ENCODE data around the gene MRPL47. TPM values are rescaled to one million over a fixed set of nuclear protein-coding genes. Genes with fewer than 3 reads are reported as not detected.
A peak's percentile ranks its signal among the peaks of the same experiment; 100 is the strongest.

Gene MRPL47
- total RNA-seq, 1 experiment from 2014 or later, result 146 TPM

DNA sequence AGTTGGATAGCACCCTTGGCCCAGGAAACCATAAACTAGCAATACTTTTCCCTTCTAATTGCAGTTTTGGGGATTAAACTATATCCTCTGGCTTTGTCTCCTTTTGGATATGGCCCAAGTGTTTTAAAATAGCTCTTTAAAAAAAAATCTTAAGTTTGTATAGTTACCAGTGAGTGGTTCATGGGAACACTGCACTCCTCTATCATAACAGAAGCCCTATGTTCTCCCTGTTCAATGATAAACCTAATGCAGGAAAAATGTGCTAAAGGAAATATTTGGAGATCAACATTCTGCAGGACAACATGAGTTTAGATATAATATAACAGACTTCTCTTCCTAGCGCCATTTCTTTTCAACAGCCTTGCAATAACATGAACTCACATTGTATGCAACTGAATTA, 13.1 kb downstream of the MRPL47 start:
- DNase-seq (ENCODE audit: low read depth), result no peak

DNA sequence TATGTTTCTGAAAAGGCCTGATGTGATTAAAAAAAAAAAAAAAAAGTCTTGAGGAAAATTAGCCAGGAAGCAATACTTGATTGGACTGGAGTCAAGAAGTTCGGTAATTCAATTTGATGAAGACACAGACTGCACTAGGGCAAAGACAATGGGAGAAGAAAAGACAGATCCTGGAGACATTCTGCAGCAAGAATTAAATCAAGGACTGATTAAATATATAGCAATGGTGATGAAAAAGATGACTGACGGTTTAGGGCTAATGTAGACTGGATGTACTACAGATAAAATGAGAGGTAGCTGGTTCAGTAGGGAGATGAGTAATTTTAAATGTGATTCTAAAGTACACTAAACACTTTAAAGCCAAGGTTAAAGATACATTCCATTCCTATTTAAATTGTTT, 13.8 kb downstream of the MRPL47 start:
- DNase-seq (ENCODE audit: low read depth), result no peak

GRCh38 chr3:179589143-179589542, 15.3 kb downstream of the MRPL47 start:
- DNase-seq (ENCODE audit: low read depth), result peak; percentile 13

DNA sequence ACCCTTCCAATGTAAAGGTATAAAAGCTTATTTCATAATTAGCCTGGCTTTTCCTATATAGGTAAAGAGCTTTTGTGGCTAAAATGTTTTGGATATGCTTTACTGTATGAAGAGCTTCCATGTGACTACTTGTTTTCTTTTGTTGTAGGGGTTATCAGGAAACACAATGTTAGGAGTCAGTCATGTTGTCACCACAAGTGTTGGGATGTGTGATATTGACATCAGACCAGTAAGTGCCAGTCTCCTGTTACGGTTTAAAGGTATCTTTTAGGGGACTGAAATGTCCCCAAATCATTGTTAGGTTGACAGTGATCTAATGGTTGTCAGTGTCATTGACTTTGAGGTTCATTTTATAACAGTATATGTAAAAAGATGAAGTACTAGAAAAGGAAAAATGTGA, 23.4 kb downstream of the MRPL47 start:
- DNase-seq (ENCODE audit: low read depth), result no peak

DNA sequence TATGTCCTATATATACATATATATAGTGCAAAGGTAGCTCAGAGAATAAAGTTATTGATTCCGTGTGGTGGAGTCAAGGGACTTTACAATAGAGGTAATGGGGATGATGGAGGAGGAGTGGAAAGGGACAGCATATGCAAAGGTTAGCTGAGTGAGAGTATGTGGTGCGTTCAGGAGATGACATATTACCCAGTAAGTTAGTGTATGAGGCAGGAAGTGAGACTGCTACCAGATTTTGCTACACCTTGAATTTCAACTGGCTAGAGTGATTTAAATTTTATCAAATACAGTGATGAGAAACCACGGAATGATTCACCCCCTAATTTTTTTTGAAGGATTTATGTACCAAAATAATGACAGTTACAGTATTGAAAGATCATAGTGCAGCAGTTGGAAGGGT, 38.9 kb downstream of the MRPL47 start:
- peak; percentile 55 for DNase-seq (ENCODE audit: low read depth)

GRCh38 chr3:179563271-179563783, 41.1 kb downstream of the MRPL47 start:
- DNase-seq (ENCODE audit: low read depth), result peak; percentile 81

DNA sequence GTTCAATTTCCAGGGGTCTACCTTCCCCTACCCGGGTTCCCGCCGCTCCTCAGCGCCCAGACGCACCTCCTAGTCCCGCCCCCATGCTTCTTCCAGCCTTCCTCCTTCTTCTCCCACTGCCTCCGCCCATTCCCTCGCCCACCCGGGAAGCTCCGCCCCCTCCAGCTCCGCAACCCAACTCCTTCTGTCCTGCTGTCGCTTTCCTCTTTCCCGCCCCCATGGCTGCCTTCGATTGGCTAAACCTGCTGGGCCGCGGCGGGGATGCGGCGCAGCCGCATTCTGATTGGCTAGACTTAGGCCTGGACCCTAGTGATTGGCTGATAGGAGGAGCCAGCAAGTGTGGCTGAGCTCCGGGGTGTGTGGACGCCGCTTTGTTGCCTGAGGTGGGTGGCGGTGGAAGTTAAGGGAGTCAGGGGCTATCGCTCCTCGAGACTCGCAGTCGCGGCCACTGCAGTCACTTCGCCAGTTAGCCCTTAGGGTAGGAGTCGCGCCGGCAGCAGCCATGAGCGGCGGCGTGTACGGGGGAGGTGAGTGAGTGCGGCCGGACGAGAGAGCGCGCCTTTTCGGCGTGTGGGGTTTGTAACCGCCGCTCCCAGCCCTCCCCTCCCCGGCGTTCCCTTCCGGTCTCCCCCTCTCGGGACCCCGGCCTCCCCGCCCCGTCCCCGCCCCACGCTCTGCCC, 41.7 kb downstream of the MRPL47 start, which contains the start of gene ACTL6A:
Gene ACTL6A (plus strand): TSS at position 336 of the 680 bp plus-strand sequence. CDS start 167 bp downstream, at position 503.
- DNase-seq (ENCODE audit: low read depth), result peak; percentile 100

DNA sequence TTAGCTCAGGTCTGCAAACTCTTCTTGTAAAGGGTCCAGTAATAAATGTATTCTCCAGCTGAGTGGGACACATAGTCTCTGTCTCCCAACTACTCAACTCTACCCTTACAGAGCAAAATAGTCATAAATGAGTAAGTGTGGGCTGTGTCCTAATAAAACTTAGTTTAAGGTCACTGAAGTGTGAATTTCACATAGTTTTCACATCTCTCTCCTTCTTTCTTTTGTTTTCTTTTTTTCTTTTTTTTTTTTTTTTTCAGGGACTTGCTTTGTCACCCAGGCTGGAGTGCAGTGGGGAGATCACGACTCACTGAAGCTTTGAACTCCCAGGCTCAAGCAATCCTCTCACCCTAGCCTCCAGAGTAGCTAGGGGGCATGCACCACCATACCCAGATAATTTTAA, 43.6 kb downstream of the MRPL47 start:
- DNase-seq (ENCODE audit: low read depth), result peak; percentile 22

- DNase-seq (ENCODE audit: low read depth), result peak; percentile 72
These were observed 45.6 kb downstream of the MRPL47 start for GRCh38 chr3:179558742-179559364.

- no peak for DNase-seq (ENCODE audit: low read depth)
These were observed 52.9 kb downstream of the MRPL47 start for GRCh38 chr3:179551349-179552105.

DNA sequence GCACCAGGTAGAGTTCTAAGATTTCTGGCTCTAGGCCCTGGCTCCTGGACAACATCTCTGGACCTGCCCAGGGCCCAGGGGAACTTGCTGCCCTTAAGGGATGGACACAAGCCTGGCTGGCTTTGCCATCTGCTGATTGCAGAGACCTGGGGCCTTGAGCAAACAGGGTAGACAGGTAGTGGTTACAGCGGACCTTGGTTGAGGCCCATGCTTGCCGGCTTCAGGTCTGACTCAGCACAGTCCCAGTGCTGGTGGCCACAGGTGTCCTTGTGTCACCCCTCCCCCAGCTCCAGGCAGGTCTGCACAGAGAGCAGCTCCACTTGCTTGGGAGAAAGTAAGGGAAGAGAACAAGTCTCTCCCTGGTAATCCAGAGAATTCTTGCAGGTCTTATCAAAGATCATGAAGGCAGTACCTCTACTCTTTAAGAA, 57.6 kb downstream of the MRPL47 start:
- no peak for DNase-seq (ENCODE audit: low read depth)

DNA sequence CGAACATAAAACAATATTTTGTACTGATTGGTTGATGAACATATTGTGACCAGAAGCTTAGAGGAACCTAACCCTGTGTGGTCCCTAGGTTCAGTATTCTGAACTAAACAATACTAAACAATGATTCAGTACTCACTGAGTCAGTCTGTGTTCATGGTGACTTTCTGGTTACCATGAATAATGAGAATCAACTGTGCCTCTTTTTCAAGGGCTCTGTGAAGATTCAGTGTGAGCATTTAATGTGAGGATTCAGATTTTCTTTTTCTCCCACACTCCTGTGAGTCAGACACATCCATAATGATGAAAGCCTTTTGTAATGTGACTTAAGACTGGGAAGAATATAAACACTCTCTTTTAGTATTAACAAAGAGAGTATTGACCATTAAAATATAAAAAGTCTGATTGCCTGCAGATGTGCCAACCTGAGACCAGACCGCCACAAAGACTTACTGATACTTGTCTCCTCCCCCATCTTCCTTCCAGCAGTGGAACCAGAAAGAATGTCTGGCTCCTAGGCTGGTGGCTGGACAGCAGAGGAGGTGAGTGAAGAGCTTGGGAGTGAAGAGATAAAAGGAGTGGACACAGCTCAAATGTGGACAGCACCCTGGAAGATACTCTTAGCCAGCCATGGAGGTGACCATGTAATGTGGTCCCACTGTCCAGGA, 59.3 kb downstream of the MRPL47 start:
- peak; percentile 98 for DNase-seq (ENCODE audit: low read depth)

DNA sequence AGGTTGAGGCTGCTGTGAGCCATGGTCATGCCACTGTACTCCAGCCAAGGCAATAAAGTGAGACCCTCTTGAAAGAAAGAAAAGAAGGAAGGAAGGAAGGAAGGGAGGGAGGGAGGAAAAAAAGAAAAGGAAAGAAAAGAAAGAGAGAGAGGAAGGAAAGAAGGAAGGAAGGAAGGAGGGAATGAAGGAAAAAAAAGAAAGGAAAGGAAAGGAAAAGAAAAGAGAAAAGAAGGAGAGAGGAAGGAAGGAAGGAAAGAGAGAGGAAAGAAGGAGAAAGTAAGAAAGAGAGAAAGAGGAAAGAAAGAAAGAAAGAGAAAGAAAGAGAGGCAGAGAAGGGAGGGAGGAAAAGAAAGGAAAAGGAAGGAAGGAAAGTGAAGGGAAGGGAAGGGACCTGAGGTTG, 62.1 kb downstream of the MRPL47 start:
- DNase-seq (ENCODE audit: low read depth), result no peak

DNA sequence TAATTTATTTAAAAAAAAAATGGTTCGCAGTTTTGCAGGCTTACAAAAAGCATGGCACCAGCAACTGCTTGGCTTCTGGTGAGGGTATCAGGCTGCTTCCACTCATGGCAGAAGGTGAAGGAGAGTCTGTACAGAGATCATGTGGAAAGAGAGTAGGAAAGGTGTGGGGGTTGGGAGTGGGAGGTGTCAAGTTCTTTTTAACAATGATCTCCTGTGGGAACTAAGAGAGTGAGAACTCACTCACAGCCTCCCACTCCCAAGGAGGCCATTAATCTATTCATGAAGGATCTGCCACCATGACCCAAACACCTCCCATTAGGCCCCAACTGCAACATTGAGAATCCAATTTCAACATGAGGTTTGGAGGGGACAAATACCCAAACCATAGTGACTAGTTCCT, 62.8 kb downstream of the MRPL47 start:
- no peak for DNase-seq (ENCODE audit: low read depth)

DNA sequence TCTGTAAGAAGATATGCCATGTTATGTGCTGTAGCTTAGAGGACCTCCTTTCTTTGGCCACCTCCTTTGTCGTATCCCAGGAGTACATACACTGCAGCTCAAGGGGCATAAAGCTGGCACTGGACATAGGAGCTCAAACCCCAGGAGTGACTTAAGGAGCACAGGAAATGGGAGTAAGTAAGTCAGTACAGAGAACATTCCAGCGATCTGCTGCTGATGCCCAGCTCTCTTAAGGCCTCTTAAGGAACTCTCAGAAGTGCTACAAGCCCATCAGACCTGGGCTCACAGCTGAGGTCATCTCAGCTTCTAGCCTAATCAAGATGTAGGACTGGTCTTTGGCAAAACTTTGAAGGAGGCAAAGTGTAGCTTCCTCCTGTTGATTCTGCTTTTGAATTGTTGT, 63.3 kb downstream of the MRPL47 start:
- no peak for DNase-seq (ENCODE audit: low read depth)

Small RNA genes lying within 50 kb of the gene (small RNA-seq; reads per million reads assigned to genes)
- gene AC090425.1 (not detected), gene RF01210 (not detected)

Other genes with a start within 250 kb of the MRPL47 start
- gene GNB4, start 153.2 kb downstream of the MRPL47 start, total RNA-seq (2014; rRNA removed; shearing (Covaris generic)), result 60.5 and 61.1 TPM in 2 replicates
- gene ACTL6A, start 41.7 kb downstream of the MRPL47 start, total RNA-seq (2014; rRNA removed; shearing (Covaris generic)), result 135 and 170 TPM in 2 replicates
- gene NDUFB5, start 156 bp upstream of the MRPL47 start, total RNA-seq (2014; rRNA removed; shearing (Covaris generic)), result 244 and 296 TPM in 2 replicates
- 18.2 and 19.0 TPM in 2 replicates for gene USP13, start 48.4 kb upstream of the MRPL47 start, total RNA-seq (2014; rRNA removed; shearing (Covaris generic))